Limb (tissue), 2 donors: ENCODE measurements around the gene GCLM.
"Not testable (repeated sequence)": the region's sequence is repeated elsewhere in the genome, so short reads cannot be mapped to it uniquely, and the experiment has no call there.

Source experiments
- DNase-seq, 2 donors: peaks; one replicate each; pipeline ENCODE4 v3.0.0-alpha.2; 2016; ENCODE audit errors: extremely low spot score in 2 of 2

The GCLM gene

DNA sequence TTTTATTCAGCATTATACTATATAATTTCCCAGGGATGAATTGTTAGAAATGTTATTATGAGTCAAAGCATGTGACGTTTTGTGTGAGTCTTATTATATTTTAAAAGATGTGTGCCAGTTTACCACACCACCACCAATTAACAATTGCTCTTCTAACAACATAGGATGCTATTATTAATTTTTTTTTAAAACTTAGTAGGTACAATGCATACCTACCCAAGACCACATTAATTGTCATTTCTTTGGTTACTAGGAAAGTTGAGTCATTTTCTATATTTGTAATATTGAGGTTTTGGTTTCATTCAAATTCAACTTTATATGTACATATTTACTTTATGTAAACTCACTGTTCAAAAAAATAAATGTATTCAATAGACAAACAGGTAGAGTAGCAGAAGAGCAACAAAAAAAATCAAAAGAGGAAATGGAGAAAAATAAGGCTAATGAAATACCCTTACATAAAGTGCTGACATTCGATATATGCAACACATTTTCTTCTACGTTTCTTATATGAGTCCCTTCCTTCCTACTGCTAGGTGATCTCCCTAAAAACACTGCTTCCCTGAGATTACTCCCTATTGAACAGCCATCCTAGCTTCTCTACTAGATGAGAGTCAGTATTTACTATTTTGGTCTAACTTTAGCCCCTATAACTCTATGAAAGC is 9.6 kb downstream of the GCLM start:
- DNase-seq, result no peak

DNA sequence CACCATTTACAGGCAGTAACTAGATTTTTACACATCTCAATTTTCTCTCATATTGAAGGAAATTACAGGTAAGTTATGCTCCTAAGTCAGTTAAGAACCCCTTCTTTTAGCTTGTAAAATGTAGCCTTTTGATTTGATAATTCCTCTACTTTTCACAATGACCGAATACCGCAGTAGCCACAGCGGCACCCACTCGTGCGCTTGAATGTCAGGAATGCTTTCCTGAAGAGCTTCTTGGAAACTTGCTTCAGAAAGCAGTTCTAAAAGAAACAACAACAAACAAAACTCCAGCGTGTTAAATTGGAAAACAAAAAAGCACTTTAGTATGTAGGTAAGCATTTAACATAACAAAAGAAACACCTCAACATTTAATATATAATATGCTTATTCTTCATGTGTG is 20.3 kb downstream of the GCLM start:
- DNase-seq, result no peak

DNA sequence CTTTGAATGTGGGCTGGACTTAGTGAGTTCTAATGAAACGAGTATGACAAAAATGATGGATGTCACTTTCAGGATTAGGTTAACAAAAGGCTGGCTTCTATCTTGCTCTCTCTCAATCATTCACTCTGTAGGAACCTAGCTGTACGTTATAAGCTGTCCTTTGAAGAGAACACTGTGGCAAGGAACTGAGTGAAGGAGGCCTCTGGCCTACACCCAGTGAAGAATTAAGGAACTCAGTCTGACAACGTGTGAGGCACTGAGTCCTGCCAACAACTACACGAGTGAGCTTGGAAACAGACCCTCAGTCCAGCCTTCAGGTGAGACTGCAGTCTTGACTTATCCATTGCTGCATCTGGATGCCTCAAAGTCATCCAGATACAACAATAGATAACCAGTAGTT is 27.0 kb downstream of the GCLM start:
- DNase-seq, result no peak

DNA sequence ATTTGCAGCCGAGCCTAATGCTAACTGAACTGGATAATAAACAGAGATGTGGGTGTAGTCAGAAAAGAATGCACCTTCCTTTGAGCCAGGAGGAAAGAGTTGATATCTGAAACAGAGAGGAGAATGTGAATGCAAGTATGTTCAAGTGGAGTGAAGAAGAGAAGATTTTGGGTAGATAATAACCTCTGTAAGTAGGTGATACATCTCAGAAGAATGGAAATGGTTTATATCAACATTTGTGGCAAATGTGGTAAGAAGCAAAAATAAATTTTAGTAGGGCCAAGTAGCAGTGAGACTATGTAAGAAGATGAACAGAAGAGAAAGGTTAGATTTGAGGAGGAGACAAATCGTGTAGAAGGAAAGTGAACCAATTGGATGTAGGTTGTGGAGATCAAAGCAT is 28.5 kb downstream of the GCLM start:
- DNase-seq, result no peak

DNA sequence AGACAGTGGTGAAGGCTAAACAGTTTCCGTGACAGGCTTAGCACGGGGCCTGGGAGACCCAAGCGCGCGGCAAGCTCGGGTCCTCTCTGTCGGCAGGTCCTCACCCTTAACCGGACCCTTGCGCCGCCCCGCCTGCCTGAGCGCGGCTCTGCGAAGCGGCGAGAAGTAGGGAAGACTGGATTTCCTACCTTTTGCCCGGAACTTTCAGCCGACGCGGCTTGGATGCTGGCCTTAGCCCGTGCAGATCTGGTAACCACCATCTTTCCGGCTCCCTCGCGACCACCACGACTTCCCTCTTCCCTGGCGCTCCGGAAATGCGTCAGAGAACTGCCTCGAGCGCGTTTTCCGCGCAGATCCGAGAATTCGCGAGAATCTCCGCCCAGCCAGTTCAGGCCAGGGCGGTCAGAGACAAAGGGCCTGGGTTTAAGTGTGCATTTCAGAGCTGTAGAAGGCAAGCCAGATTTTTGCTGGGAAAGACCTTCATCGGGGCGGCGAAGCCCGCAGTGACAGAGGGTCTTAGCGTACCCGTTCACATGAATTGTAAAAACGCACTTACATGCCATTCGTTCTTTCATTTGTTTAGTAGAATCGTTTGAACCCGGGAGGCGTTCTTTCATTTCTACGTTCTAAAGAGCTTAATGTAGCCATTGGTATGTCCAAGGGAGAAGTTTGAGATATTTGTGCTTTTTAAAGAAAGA is 30.2 kb downstream of the GCLM start, which contains the start of gene DNTTIP2:
Gene DNTTIP2, minus strand, starts transcription at position 318 of the 698 bp plus-strand sequence. Its CDS starts 58 bp downstream, at position 260.
- DNase-seq, result peak; percentile 93 to 96

DNA sequence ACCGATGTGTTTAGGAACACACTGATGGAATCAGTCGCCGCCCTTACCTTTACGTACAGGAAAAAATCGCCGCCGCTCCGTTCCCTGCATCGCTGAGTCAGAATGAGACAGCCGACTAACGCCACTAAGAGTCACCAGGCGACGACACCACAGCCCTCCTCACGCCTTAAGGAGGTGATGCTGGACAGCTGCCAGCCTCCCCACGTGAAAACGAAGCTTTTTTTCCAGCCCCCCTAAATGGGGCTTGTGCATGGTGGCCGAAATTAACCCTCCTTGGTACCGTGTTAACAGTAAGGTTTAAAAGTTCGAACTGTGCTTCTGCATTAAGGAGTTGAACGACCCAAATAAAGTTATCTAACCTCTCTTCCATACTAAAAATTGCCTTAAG is 30.7 kb downstream of the GCLM start:
- peak in 1 of 2 donors; percentile 37 for DNase-seq

DNA sequence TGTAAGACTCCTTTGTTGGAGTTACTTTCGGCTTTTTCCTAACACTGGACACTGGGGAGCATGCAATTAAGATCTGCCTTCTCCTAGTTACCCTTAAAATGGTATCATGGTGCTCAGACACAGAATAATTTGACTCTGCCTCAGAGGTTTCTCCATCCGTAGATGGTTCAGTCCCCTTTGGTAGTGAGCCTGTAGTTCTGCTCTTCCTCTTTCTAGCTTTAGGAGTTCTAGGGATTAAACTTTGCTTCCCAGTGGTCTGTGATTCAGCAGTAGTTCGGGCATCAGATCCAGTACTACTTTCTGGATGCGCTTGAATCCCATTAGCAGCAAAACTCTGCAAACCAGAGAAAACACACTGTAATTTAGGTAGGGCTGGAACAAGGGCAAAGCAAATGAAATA is 31.7 kb downstream of the GCLM start:
- no peak for DNase-seq

DNA sequence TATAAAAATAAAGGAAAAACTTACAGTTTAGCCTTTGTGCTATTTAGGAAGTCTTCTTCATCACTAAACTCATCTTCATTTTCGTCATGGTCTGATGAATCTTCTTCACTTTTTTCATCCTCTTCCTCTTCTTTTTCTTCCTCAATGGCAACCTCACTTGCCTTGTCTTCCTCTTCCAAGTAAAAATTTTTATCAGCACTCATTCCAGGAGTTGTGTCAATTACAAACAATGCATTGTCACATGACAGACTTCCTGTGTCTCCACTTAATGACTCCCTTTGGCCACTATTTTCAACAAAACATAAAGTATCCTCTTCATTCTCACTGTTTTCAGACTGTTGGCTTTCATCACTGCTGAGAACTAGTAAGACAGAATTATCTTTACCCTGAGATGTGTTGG is 33.0 kb downstream of the GCLM start:
- no peak for DNase-seq

DNA sequence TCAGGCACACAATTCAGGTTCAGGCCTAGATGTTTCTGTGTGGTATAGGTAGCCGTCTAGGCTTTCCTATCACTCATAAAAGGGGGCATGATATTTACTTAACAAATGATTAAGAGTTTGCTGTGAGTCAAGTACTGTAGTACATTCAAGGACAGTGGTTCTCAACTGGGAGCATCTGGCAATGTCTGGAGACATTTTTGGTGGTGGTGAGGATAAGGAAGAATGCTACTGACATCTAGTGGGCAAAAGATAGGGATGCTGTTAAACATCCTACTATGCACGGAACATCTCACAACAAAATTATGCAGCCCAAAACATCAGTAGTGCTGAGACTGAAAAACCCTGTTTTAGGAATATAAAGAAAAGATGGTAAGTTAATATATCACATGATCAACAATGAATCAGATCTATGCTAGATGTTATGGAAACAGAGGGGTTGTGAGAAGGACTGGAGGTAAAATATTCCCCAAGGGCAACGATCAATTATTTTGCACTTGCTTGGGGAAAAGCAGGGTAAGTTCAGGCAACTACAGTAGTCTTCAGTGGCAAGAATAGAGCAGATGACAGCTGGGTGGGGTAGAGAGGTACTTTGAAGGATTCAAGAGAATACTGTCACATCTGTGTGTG is 35.1 kb downstream of the GCLM start:
- no peak for DNase-seq

DNA sequence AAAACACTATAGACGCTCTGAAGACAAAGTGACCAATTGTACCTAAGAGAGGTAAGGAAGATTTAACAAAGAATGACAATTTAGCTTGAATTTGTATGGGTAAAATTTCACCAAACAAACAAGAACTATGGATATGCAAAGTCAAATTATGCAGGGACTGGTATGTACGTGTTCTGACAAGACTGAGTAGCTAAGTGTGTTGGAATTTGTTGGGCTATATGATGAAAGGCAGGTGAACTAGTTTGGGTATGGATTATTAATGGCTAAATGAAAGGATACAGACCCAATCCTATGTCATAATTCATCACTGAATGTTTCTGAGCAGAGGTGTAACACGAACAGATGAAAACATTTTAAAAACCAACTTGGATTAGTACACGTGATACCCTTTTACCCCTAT is 37.9 kb downstream of the GCLM start:
- no peak for DNase-seq

DNA sequence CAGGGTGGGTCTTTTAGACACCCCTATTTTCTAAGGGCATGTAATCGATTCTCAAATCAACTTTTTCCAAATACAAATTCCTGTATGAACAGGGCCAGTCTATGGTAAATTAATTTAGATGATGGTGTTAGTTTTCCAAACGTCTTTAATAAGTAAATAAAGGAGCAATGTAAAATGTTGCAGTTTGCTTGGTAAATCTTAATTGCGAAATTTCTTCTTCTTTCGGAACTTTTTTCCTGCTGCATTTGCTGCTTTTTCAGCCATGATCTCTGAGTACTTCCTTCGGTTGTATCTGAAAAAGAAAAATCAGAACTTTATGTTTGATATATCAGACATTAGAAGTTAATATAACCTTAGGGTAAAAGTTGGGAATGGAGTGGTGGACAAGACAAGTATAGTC is 39.6 kb downstream of the GCLM start:
- no peak for DNase-seq

DNA sequence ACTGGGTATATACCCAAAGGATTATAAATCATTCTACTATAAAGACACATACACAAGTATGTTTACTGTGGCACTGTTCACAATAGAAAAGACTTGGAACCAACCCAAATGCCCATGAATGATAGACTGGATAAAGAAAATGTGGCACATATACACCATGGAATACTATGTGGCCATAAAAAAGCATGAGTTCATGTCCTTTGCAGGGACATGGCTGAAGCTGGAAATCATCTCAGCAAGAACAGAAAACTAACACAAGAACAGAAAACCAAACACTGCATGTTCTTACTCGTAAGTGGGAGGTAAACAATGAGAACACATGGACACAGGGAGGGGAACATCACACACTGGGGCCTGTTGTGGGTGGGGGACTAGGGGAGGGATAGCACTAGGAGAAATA is 40.7 kb downstream of the GCLM start:
- not testable (repeated sequence) for DNase-seq

DNA sequence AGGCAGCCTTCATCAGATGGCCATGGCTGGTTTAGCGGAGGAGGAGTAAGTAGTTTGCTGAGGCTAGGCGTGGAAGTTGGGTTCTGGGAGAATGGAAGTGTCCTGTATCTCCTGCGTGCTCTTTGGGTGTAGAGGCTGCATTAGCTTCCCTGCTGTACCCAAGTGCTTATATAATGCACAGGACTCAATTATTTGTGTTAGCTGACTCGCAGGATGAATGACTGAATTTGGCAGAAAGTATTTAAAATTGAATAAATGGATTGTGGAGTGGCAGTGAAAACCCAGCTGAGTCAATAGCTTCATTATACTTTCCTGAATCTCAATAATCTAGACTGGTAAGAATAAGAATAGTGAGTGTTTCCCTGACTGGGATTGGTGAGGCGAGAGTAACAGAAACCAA is 44.0 kb downstream of the GCLM start:
- DNase-seq, result no peak

DNA sequence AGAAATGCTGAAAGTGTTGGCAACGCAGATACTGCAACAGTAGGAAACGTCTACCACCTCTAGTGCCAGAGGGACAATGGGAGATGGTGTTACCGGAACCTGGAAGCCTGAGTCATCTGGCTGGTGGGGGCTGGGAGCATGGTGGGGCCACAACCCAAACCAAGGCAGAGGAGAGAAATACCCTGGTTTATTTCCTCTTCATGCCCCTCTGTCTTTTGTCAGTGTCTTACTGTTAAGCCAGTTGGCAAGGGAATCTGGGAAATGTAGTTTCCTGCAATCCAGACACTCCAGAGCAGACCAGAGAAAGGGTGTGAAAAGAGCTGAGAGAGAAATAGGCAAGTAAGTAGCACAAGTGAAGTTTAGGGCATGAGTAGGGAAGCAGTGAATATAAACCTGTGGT is 45.1 kb downstream of the GCLM start:
- DNase-seq, result no peak

DNA sequence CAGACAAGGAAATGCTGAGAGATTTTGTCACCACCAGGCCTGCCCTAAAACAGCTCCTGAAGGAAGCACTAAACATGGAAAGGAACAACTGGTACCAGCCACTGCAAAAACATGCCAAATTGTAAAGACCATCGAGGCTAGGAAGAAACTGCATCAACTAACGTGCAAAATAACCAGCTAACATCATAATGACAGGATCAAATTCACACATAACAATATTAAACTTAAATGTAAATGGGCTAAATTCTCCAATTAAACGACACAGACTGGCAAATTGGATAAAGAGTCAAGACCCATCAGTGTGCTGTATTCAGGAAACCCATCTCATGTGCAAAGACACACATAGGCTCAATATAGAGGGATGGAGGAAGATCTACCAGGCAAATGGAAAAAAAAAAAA is 51.6 kb downstream of the GCLM start:
- not testable (repeated sequence) for DNase-seq

DNA sequence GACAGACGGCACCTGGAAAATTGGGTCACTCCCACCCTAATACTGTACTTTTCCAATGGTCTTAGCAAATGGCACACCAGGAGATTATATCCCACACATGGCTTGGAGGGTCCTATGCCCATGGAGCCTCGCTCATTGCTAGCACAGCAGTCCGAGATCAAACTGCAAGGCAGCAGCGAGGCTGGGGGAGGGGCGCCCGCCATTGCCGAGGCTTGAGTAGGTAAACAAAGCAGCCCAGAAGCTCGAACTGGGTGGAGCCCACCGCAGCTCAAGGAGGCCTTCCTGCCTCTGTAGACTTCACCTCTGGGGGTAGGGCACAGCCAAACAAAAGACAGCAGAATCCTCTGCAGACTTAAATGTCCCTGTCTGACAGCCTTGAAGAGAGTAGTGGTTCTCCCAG is 53.2 kb downstream of the GCLM start:
- DNase-seq, result not testable (repeated sequence)

DNA sequence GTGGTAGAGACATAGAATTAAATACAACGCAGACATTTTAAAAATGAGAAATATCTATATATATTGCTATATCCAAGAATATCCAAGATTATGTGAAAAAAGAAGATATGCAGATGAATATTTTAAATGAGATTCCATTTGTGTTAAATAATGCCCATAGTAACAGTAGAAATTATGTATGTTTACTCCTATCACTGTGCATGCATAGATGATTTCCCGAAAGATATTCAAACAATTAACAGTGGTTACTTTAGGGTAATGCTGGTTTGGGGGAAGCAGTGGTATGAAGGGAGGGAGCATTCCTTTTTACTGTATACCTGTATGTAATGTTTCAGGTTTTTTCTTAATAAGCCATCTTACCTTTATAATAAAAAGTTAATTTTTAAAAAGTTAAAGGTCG is 55.3 kb downstream of the GCLM start:
- no peak for DNase-seq

DNA sequence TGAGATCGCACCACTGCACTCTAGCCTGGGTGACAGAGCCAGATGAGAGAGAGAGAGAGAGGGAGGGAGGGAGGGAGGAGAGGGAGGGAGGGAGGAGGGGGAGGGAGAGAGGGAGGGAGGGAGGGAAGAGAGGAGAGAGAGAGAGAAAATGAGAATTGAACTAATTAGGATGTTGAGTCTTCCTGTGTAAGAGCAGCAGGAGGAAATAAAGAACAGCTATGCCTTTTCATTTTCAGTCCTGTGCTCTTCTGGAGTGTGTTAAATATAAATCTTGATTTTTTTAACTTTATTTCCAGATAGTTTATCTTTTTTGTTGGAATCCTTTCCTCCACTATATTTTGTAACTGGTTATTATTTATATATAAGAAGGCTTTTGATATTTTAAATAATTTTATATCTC is 57.4 kb downstream of the GCLM start:
- DNase-seq, result no peak

DNA sequence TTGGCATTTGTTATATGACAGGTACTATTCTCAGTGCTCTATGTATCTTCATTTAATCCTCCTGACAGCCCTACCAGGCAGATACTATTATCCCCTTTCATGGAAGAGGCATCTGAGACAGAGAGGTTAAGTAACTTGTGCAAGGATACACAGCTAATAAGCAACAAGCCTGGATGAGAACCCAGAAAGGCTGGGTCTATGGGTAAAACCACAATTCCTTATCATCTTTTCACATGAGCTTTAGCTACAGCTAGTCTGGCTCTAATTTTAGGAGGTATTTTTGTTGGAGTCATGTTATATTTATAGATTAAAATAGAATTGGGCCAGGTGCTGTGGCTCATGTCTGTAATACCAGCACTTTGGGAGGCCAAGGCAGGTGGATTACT is 57.9 kb downstream of the GCLM start:
- no peak for DNase-seq

DNA sequence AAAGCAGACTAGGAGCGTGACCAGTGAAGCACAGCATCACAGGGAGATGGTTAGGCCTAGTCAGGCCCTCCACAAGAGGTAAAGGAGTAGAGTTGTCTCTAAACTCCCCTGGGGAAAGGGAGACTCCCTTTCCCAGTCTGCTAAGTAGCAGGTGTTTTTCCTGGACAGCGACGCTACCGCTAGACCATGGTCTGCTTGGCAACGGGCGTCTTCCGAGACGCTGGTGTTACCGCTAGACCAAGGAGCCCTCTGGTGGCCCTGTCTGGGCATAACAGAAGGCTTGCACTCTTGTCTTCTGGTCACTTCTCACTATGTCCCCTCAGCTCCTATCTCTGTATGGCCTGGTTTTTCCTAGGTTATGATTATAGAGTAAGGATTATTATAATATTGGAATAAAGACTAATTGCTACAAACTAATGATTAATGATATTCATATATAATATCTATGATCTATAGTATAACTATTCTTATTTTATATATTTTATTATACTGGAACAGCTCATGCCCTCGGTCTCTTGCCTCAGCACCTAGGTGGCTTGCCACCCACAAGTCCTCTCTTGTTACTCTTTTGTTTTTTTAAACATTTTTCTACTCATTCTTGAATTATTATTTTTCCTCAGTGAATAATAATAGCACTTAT is 58.4 kb downstream of the GCLM start:
- peak in 1 of 2 donors; percentile 24 for DNase-seq

DNA sequence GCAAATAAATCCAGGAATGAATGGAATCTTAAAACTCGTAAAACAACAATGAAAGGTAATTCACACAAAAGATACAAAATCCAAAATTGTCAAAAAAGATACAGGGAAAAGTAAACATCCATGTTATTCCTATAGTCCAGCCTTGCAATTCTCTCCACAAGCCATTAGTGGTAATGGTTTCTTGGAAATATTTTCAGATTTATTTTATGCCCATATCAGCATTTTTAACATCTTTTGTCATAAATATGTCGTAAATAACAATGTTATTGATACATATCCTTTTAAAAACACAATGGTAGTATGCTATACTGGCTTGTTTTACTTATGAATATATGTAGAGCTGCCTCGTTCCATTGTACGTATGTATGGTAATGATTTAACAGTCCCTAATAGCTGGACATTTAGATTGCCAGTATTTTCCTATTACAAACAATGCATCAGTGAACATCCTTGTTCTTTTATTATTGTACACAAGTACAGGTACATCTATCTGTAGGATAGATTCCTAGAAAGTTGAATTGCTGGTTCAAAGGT is 60.8 kb downstream of the GCLM start:
- DNase-seq, result no peak

DNA sequence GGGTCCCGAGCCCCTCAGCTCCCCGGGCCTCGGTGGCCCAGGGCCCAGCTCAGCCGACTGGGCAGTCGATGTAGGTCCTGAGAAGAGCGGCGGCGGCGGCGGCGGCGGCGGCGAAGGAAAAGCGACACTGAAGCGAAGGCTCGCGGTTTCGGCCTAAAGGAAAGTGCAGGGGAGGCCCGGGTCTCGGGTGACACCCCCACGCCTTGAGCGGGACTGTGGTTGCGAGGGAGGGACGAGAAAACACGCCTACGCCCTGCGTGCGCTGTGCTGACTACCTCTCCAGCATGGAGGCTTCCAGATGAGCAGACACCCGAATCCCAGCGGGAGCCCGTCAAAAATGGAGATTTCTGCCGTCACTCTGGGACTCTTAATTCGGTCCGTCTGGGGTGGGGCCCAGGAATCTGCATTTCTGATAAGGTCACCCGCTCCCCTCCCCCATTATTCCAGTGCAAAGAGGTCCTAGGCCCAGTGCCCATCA is 61.4 kb downstream of the GCLM start:
- DNase-seq, result peak; percentile 58 to 79
